HG02759 (cell line): ENCODE results near the gene C3orf62.

Experiments used
- ATAC-seq: cut with Tn5 transposase; IDR thresholded peaks from one replicate; pipeline ENCODE4 v1.9.1; 2021; ENCODE audit warnings: mild to moderate bottlenecking, moderate library complexity; ENCODE audit not compliant: unreplicated experiment

The C3orf62 gene

GRCh38 chr3:49219132-49219531 is 57.9 kb downstream of the C3orf62 start:
- no peak for ATAC-seq
